Fibroblast of lung (primary cell): ENCODE measurements around the gene CYB561D2. TPM values are rescaled to one million over a fixed set of nuclear protein-coding genes. Genes with fewer than 3 reads are reported as not detected.

Experiments used
- DNase-seq, 2 donors: peaks; one replicate each; pipeline versions ENCODE4 v3.0.0 to v3.0.0-alpha.2; 2010; ENCODE audit warnings: low read depth in 2 of 2
- H2AFZ ChIP-seq: 2 replicates; pipeline ENCODE4 v1.5.1; 2012; ENCODE audit warnings: low read length, control low read depth, inconsistent platforms
- H3K27ac ChIP-seq: 2 replicates; pipeline ENCODE4 v1.5.1; 2011; ENCODE audit warnings: low read length, control low read depth; ENCODE audit not compliant: insufficient read depth
- H3K27me3 ChIP-seq: 2 replicates; pipeline ENCODE4 v1.5.1; 2011; ENCODE audit warnings: mild to moderate bottlenecking, low read length; ENCODE audit not compliant: control insufficient read depth, insufficient read depth
- H3K36me3 ChIP-seq: 2 replicates; pipeline ENCODE4 v1.5.1; 2011; ENCODE audit warnings: low read length; ENCODE audit not compliant: control insufficient read depth, insufficient read depth
- H3K4me1 ChIP-seq: 2 replicates; pipeline ENCODE4 v1.5.1; 2011; ENCODE audit warnings: low read length; ENCODE audit not compliant: control insufficient read depth, insufficient read depth; ENCODE audit errors: extremely low read depth
- H3K4me2 ChIP-seq: 2 replicates; pipeline ENCODE4 v1.5.1; 2011; ENCODE audit warnings: low read length, control low read depth; ENCODE audit not compliant: insufficient read depth; ENCODE audit errors: extremely low read depth
- H3K4me3 ChIP-seq, 4 experiments: fragments of 200-600 bp in 1 of 4; sonication (generic) in 1 of 4; replicated peaks in 1 of 4; 2 replicates each; pipeline ENCODE4 v1.5.1; 2011 to 2016; ENCODE audit warnings: low read length in 4 of 4, low read depth in 3 of 4, mild to moderate bottlenecking in 3 of 4, control low read depth in 2 of 4, inconsistent platforms in 1 of 4, mixed read lengths in 1 of 4; ENCODE audit not compliant: insufficient read depth in 1 of 4; ENCODE audit errors: control extremely low read depth in 1 of 4
- H3K79me2 ChIP-seq: 2 replicates; pipeline ENCODE4 v1.5.1; 2012; ENCODE audit warnings: mild to moderate bottlenecking, low read length, inconsistent platforms; ENCODE audit not compliant: control insufficient read depth, insufficient read depth
- H3K9ac ChIP-seq: 2 replicates; pipeline ENCODE4 v1.5.1; 2011; ENCODE audit warnings: mild to moderate bottlenecking, low read length, control low read depth; ENCODE audit not compliant: insufficient read depth
- H3K9me3 ChIP-seq: 2 replicates; pipeline ENCODE4 v1.5.1; 2012; ENCODE audit warnings: low read depth, low read length; ENCODE audit not compliant: control insufficient read depth, insufficient read depth
- H4K20me1 ChIP-seq: 2 replicates; pipeline ENCODE4 v1.5.1; 2011; ENCODE audit warnings: low read length; ENCODE audit not compliant: control insufficient read depth, insufficient read depth; ENCODE audit errors: extremely low read depth
- CTCF ChIP-seq, 2 donors: IDR thresholded peaks in 1 of 2; conservative IDR thresholded peaks in 1 of 2; 1 replicate in 1 of 2; 2 replicates in 1 of 2; pipeline ENCODE4 v1.5.1; 2011 to 2012; ENCODE audit warnings: low read length in 2 of 2, control low read depth in 1 of 2, inconsistent platforms in 1 of 2, low read depth in 1 of 2, mild to moderate bottlenecking in 1 of 2
- EZH2 ChIP-seq: IDR thresholded peaks from 2 replicates; pipeline ENCODE4 v1.5.1; 2012; ENCODE audit warnings: low read length, control low read depth, mild to moderate bottlenecking; ENCODE audit errors: missing control alignments
- polyA plus RNA-seq, 2 donors: library from polyadenylated mRNA; depleted of rRNA in 1 of 2; stranded (reverse) in 1 of 2; unstranded in 1 of 2; fragments of >200 nt; gene quantifications; 2 replicates each; pipeline ENCODE4 v1.2.1, GENCODE V29; 2011 to 2012; ENCODE audit warnings: missing spikeins in 1 of 2
- total RNA-seq: library from RNA; depleted of rRNA; stranded (reverse); fragments of >200 nt; gene quantifications from 2 replicates; pipeline ENCODE4 v1.2.1, GENCODE V29; 2014

Gene CYB561D2
- total and polyA plus RNA-seq, 2 donors (not counting 1 experiment from before 2014, with no cell fraction given), result 16.4 to 28.6 TPM

GRCh38 chr3:50375258-50375931, 24.7 kb downstream of the CYB561D2 start:
- no peaks in the 10 kb centered on the region for H4K20me1 ChIP-seq
- no peak overlapping the region for H2AFZ ChIP-seq
- TF ChIP-seq CTCF (conservative IDR thresholded peaks at IDR 0.05 in 1 of 2, IDR thresholded peaks at IDR 0.05 in 1 of 2; ENCODE audit: low read depth in 1 of 2, low read length in 2 of 2) (no peak), EZH2 (no peak)
- H3K4me3 ChIP-seq, result no peak overlapping the region
- H3K79me2 ChIP-seq, result no peaks in the 10 kb centered on the region
- no peaks in the 10 kb centered on the region for H3K4me1 ChIP-seq
- no peak overlapping the region for H3K27ac ChIP-seq
- no peak for DNase-seq
- no peaks in the 10 kb centered on the region for H3K27me3 ChIP-seq
- H3K4me2 ChIP-seq, result no peak overlapping the region
- H3K36me3 ChIP-seq, result no peaks in the 10 kb centered on the region
- H3K9me3 ChIP-seq, result no peaks in the 10 kb centered on the region
- no peak overlapping the region for H3K9ac ChIP-seq

- no peaks in the 10 kb centered on the region for H3K79me2 ChIP-seq
- H3K4me1 ChIP-seq, result no peaks in the 10 kb centered on the region
- no peak for DNase-seq
- no peaks in the 10 kb centered on the region for H3K27me3 ChIP-seq
- no peaks in the 10 kb centered on the region for H3K9me3 ChIP-seq
- no peaks in the 10 kb centered on the region for H3K36me3 ChIP-seq
- no peak overlapping the region for H3K27ac ChIP-seq
- no peak overlapping the region for H3K4me2 ChIP-seq
- H3K9ac ChIP-seq, result no peak overlapping the region
- no peak overlapping the region for H2AFZ ChIP-seq
- H3K4me3 ChIP-seq, result no peak overlapping the region
- no peak for TF ChIP-seq EZH2
- TF ChIP-seq CTCF (conservative IDR thresholded peaks at IDR 0.05 in 1 of 2, IDR thresholded peaks at IDR 0.05 in 1 of 2; ENCODE audit: low read depth in 1 of 2, low read length in 2 of 2), result no peak
- H4K20me1 ChIP-seq, result no peaks in the 10 kb centered on the region
These were observed 27.4 kb downstream of the CYB561D2 start for GRCh38 chr3:50378024-50378423.

GRCh38 chr3:50378757-50379156, 28.1 kb downstream of the CYB561D2 start:
- TF ChIP-seq EZH2, result no peak
- no peak for TF ChIP-seq CTCF (conservative IDR thresholded peaks at IDR 0.05 in 1 of 2, IDR thresholded peaks at IDR 0.05 in 1 of 2; ENCODE audit: low read depth in 1 of 2, low read length in 2 of 2)
- Histone ChIP-seq H3K27ac (no peak overlapping the region), H2AFZ (no peak overlapping the region), H3K9ac (no peak overlapping the region), H4K20me1 (no peaks in the 10 kb centered on the region), H3K36me3 (no peaks in the 10 kb centered on the region), H3K27me3 (no peaks in the 10 kb centered on the region), H3K79me2 (no peaks in the 10 kb centered on the region), H3K4me1 (no peaks in the 10 kb centered on the region), H3K4me2 (no peak overlapping the region), H3K4me3 (no peak overlapping the region), H3K9me3 (no peaks in the 10 kb centered on the region)
- DNase-seq, result no peak
